ENCODE data around the gene RNF150. TPM values are rescaled to one million over a fixed set of nuclear protein-coding genes. Genes with fewer than 3 reads are reported as not detected.
A peak's percentile ranks its signal among the peaks of the same experiment; 100 is the strongest.

Gene RNF150
- total RNA-seq, 4 donors from 2014 or later = 13.1 to 24.3 (median 15.7) TPM

DNA sequence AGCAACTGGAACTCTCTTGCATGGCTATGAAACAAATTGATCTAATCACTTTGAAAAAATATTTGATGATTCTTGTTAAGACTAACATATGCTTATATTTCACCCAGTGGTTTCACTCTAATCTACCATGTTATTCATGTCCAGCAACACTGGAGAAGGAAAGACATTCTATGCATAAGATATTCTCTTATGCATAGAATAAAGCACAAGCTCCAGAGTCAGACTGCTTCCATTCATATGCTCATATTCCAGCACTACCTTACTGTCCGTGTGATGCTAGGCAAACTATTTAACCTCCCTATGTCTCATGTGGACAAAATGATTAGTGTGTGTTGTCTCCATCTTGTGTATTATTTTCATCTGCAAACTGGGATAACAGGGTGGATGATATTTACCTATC lies 124.1 kb downstream of the RNF150 start:
- TF ChIP-seq, protein P1, sequence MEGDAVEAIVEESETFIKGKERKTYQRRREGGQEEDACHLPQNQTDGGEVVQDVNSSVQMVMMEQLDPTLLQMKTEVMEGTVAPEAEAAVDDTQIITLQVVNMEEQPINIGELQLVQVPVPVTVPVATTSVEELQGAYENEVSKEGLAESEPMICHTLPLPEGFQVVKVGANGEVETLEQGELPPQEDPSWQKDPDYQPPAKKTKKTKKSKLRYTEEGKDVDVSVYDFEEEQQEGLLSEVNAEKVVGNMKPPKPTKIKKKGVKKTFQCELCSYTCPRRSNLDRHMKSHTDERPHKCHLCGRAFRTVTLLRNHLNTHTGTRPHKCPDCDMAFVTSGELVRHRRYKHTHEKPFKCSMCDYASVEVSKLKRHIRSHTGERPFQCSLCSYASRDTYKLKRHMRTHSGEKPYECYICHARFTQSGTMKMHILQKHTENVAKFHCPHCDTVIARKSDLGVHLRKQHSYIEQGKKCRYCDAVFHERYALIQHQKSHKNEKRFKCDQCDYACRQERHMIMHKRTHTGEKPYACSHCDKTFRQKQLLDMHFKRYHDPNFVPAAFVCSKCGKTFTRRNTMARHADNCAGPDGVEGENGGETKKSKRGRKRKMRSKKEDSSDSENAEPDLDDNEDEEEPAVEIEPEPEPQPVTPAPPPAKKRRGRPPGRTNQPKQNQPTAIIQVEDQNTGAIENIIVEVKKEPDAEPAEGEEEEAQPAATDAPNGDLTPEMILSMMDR (IDR thresholded peaks at IDR 0.05) = no peak
- TF ChIP-seq EP300 (IDR thresholded peaks at IDR 0.05) (no peak), POLR2A (IDR thresholded peaks at IDR 0.05) (no peak)
- 97 to 100% methylated on average over 1 of the region's 1 CpG for WGBS, 2 donors
- Histone ChIP-seq H3K9me3 (no peaks in the 10 kb centered on the region), H3K27me3 (no peaks in the 10 kb centered on the region), H3K4me3 (no peak overlapping the region), H3K27ac (no peak overlapping the region), H3K36me3 (no peaks in the 10 kb centered on the region), H3K4me1 (peaks cover 0 to 8% (median 0%) of the 10 kb centered on the region in 4 donors)
- DNase-seq (ENCODE audit: low spot score in 2 of 2) = no peak

DNA sequence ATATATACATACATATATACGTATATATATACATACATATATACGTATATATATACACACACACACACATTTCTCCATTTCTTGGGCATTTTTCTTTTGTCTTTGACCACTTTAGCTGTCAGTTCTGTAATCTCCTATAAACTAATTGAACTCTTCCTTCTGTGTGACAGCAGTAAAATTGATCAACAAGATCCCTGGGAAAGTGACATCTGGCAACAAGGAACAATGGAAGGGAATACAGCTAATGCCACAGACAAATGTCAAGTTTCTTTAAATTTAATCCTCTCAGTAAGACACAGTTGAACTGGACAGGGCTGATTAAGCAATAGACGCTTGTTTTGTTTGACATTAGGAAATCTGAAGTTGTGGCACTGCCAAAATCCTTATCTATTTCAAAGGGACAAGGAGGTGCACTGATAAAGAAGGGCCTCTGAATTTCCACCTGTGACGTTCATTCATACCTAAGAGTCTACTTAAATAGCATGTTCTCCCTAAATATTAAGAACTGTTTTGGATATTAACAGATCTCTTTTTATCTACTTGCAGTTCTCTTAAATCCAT lies 126.9 kb downstream of the RNF150 start:
- Histone ChIP-seq H3K4me3 (no peak overlapping the region), H3K27me3 (no peaks in the 10 kb centered on the region), H3K36me3 (no peaks in the 10 kb centered on the region), H3K9me3 (no peaks in the 10 kb centered on the region), H3K27ac (no peak overlapping the region), H3K4me1 (no peaks in the 10 kb centered on the region)
- no peak for DNase-seq (ENCODE audit: low spot score in 2 of 2)
- WGBS, 2 donors = 72 to 86% methylated on average over 4 of the region's 4 CpGs
- TF ChIP-seq POLR2A (IDR thresholded peaks at IDR 0.05) (no peak), EP300 (IDR thresholded peaks at IDR 0.05) (no peak)
- TF ChIP-seq, protein P1 (IDR thresholded peaks at IDR 0.05) = no peak

DNA sequence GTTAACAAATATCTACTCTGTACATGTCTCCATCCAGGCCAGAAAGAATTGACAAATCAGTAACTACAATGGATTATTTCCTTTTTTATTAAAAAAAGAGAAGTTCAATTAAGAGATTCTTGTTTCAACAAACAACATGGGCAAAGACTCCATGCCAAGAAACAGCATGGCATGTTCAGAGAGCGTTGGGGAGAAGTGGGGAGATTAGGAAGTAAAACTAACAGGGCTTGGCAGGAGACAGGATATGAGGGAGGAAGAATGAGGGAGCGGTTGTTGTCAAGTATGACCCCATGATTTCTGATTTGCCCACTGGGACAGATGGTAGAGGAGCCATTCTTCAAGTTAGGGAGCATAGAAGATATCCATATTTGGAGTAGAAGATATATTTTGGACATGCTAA lies 128.4 kb downstream of the RNF150 start:
- no peaks in the 10 kb centered on the region for H3K9me3 ChIP-seq
- no peaks in the 10 kb centered on the region for H3K4me1 ChIP-seq
- no peak overlapping the region for H3K4me3 ChIP-seq
- H3K36me3 ChIP-seq = no peaks in the 10 kb centered on the region
- no peak for TF ChIP-seq POLR2A (IDR thresholded peaks at IDR 0.05)
- no peak for TF ChIP-seq EP300 (IDR thresholded peaks at IDR 0.05)
- TF ChIP-seq, protein P1 (IDR thresholded peaks at IDR 0.05) = no peak
- WGBS, 2 donors = 77 to 82% methylated on average over 2 of the region's 2 CpGs
- H3K27ac ChIP-seq = no peak overlapping the region
- no peaks in the 10 kb centered on the region for H3K27me3 ChIP-seq
- DNase-seq (ENCODE audit: low spot score in 2 of 2) = no peak

DNA sequence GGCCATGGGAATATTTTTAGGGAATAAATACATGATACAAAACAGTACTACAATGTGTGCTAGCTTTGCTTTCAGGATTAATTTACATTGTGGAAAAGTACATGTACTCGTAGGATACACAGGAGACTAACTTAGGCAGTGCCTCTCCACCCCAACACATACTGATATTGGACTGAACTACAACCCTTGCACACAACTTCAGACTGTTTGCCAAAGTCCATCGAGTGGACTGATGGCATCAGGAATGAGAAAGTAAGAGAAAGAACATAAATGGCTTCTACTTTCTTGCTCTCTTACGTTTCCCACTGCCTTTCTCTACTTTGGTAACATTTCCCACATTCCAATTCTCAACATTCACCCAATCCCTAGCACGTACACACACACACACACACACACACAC lies 130.1 kb downstream of the RNF150 start:
- Histone ChIP-seq H3K9me3 (no peaks in the 10 kb centered on the region), H3K27me3 (no peaks in the 10 kb centered on the region), H3K27ac (no peak overlapping the region), H3K4me3 (no peak overlapping the region), H3K36me3 (no peaks in the 10 kb centered on the region), H3K4me1 (no peaks in the 10 kb centered on the region)
- WGBS, 2 donors = 81% methylated on average over 4 of the region's 4 CpGs
- TF ChIP-seq POLR2A (IDR thresholded peaks at IDR 0.05) = no peak
- TF ChIP-seq EP300 (IDR thresholded peaks at IDR 0.05) = no peak
- TF ChIP-seq, protein P1 (IDR thresholded peaks at IDR 0.05) = no peak
- DNase-seq (ENCODE audit: low spot score in 2 of 2) = no peak

DNA sequence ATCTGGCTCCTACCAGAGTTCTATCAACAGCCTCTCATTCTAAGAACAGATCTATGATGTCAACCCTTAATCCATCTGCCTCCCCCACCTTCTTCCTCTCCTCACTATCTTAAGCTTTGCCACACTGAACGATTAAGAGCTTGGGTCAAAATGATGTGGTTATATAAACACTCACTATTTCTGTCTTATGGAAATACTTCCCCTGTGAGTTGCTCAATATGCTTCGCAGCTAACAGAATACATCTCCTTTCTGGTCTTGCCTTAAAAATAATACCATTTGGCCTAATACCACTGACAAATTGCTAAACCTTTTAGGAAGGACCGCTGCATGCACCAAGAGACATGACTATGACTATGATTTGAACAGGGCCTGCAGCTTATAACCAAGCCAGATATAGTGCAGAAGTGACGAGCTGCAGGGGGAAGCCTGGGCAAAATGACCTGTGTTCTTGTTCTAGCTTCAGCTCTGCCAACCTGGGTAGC lies 130.9 kb downstream of the RNF150 start:
- DNase-seq (ENCODE audit: low spot score in 2 of 2) = no peak
- H3K36me3 ChIP-seq = no peaks in the 10 kb centered on the region
- TF ChIP-seq POLR2A (IDR thresholded peaks at IDR 0.05) (no peak), EP300 (IDR thresholded peaks at IDR 0.05) (no peak)
- TF ChIP-seq, protein P1 (IDR thresholded peaks at IDR 0.05) = no peak
- 57% methylated on average over 4 of the region's 4 CpGs for WGBS, 2 donors
- H3K4me3 ChIP-seq = no peak overlapping the region
- no peaks in the 10 kb centered on the region for H3K4me1 ChIP-seq
- H3K27ac ChIP-seq = peak overlapping the region in 1 of 4 donors; percentile 3
- no peaks in the 10 kb centered on the region for H3K9me3 ChIP-seq
- H3K27me3 ChIP-seq = no peaks in the 10 kb centered on the region

Measured in tibial nerve (tissue), 4 donors.